Measurements from ENCODE around the gene TOM1L2.
A peak's percentile ranks its signal among the peaks of the same experiment; 100 is the strongest.

Gene TOM1L2

GRCh38 chr17:17893801-17894644, 78.2 kb downstream of the TOM1L2 start:
- no peak for DNase-seq

GRCh38 chr17:17892731-17893130, 79.5 kb downstream of the TOM1L2 start:
- no peak for DNase-seq

GRCh38 chr17:17892009-17892408, 80.2 kb downstream of the TOM1L2 start:
- DNase-seq: no peak

- DNase-seq: peak; percentile 66
These were observed 81.1 kb downstream of the TOM1L2 start for GRCh38 chr17:17890773-17891759.

GRCh38 chr17:17889922-17890321, 82.3 kb downstream of the TOM1L2 start:
- DNase-seq: no peak

GRCh38 chr17:17888821-17889220, 83.4 kb downstream of the TOM1L2 start:
- DNase-seq: peak; percentile 21

GRCh38 chr17:17888371-17888770, 83.8 kb downstream of the TOM1L2 start:
- DNase-seq: no peak

GRCh38 chr17:17887752-17888304, 84.4 kb downstream of the TOM1L2 start:
- no peak for DNase-seq

- no peak for DNase-seq
These were observed 85.5 kb downstream of the TOM1L2 start for GRCh38 chr17:17886726-17887125.

GRCh38 chr17:17886226-17886625, 86.0 kb downstream of the TOM1L2 start:
- DNase-seq: no peak

GRCh38 chr17:17884391-17885357, 87.5 kb downstream of the TOM1L2 start:
- DNase-seq: no peak

GRCh38 chr17:17883801-17884200, 88.4 kb downstream of the TOM1L2 start:
- no peak for DNase-seq

- DNase-seq: no peak
These were observed 90.1 kb downstream of the TOM1L2 start for GRCh38 chr17:17882082-17882581.

- no peak for DNase-seq
These were observed 91.5 kb downstream of the TOM1L2 start for GRCh38 chr17:17880577-17881196.

GRCh38 chr17:17877529-17878358, 94.5 kb downstream of the TOM1L2 start:
- DNase-seq: peak; percentile 95

- DNase-seq: peak; percentile 29
These were observed 95.2 kb downstream of the TOM1L2 start for GRCh38 chr17:17876959-17877528.

- peak; percentile 75 for DNase-seq
These were observed 97.7 kb downstream of the TOM1L2 start for GRCh38 chr17:17874478-17874877.

GRCh38 chr17:17873450-17873991, 98.7 kb downstream of the TOM1L2 start:
- no peak for DNase-seq

GRCh38 chr17:17872547-17873345, 99.5 kb downstream of the TOM1L2 start:
- DNase-seq: no peak
